GM18498 (cell line): ENCODE data around the gene BBS1.
A peak's percentile ranks its signal among the peaks of the same experiment; 100 is the strongest.

ENCODE experiments used
- ATAC-seq: cut with Tn5 transposase; IDR thresholded peaks from one replicate; pipeline ENCODE4 v1.9.1; 2021; ENCODE audit warnings: mild to moderate bottlenecking, moderate library complexity; ENCODE audit not compliant: unreplicated experiment

BBS1 gene

GRCh38 chr11:66476841-66477251 lies 33.6 kb upstream of the BBS1 start:
- ATAC-seq, result no peak

GRCh38 chr11:66477263-66478201 lies 32.9 kb upstream of the BBS1 start:
- no peak for ATAC-seq

- ATAC-seq, result no peak
Measured at GRCh38 chr11:66478729-66479393, 31.6 kb upstream of the BBS1 start.

GRCh38 chr11:66479394-66480116 lies 30.9 kb upstream of the BBS1 start:
- ATAC-seq, result no peak

- peak; percentile 86 for ATAC-seq
Measured at GRCh38 chr11:66480117-66480938, 30.1 kb upstream of the BBS1 start, which contains the start of gene DPP3. TSS of gene DPP3 (plus strand) at chr11:66480434. CDS start at chr11:66482201, 1,767 bp downstream.

GRCh38 chr11:66484806-66485380 lies 25.5 kb upstream of the BBS1 start:
- no peak for ATAC-seq

GRCh38 chr11:66488957-66489356 lies 21.5 kb upstream of the BBS1 start:
- ATAC-seq, result no peak

GRCh38 chr11:66489636-66490035 lies 20.8 kb upstream of the BBS1 start:
- ATAC-seq, result no peak

- ATAC-seq, result no peak
Measured at GRCh38 chr11:66491315-66491935, 19.0 kb upstream of the BBS1 start.

- ATAC-seq, result no peak
Measured at GRCh38 chr11:66492161-66492865, 18.1 kb upstream of the BBS1 start.

GRCh38 chr11:66493130-66493529 lies 17.3 kb upstream of the BBS1 start:
- ATAC-seq, result no peak

- no peak for ATAC-seq
Measured at GRCh38 chr11:66494458-66494857, 16.0 kb upstream of the BBS1 start.

- ATAC-seq, result no peak
Measured at GRCh38 chr11:66494935-66495334, 15.5 kb upstream of the BBS1 start.

- no peak for ATAC-seq
Measured at GRCh38 chr11:66495401-66495854, 15.0 kb upstream of the BBS1 start.

GRCh38 chr11:66497206-66497605 lies 13.2 kb upstream of the BBS1 start:
- ATAC-seq, result no peak

- no peak for ATAC-seq
Measured at GRCh38 chr11:66498506-66498905, 11.9 kb upstream of the BBS1 start.

GRCh38 chr11:66505276-66505816 lies 5.1 kb upstream of the BBS1 start:
- ATAC-seq, result no peak

- ATAC-seq, result no peak
Measured at GRCh38 chr11:66509131-66509561, 1.3 kb upstream of the BBS1 start.

- no peak for ATAC-seq
Measured at GRCh38 chr11:66510990-66511339, 530 bp downstream of the BBS1 start.
